ENCODE measurements around the gene LMX1A. TPM values are rescaled to one million over a fixed set of nuclear protein-coding genes. Genes with fewer than 3 reads are reported as not detected.

LMX1A gene
- polyA plus RNA-seq, 3 donors: not detected

GRCh38 chr1:165353731-165354671, 2.5 kb downstream of the LMX1A start:
- no peak overlapping the region for H3K4me2 ChIP-seq (replicated peaks; ENCODE audit: extremely low read depth, low read length, poor library complexity, severe bottlenecking)
- peaks cover 0 to 44% of the 10 kb centered on the region in 2 donors for H3K9me3 ChIP-seq (replicated peaks in 1 of 2; ENCODE audit: control insufficient read depth in 1 of 2, insufficient read depth in 1 of 2, low read length in 2 of 2)
- no peak overlapping the region for H3K9ac ChIP-seq (ENCODE audit: insufficient read depth, low read length, poor library complexity, severe bottlenecking)
- peaks cover 84 to 97% of the 10 kb centered on the region in 2 donors for H3K27me3 ChIP-seq (ENCODE audit: control insufficient read depth in 2 of 2, insufficient read depth in 2 of 2, low read length in 2 of 2)
- peak overlapping the region in 1 of 2 donors; percentile 84 for H3K4me3 Mint-ChIP-seq
- H3K27ac Mint-ChIP-seq: no peak overlapping the region
- 4% methylated on average over 22 of the region's 52 CpGs for WGBS (ENCODE audit: insufficient coverage)
- no peaks in the 10 kb centered on the region for H3K79me2 ChIP-seq (ENCODE audit: insufficient read depth, low read length)
- no peak for DNase-seq
- no peak overlapping the region for H2AFZ ChIP-seq (ENCODE audit: insufficient read depth, low read depth, low read length, poor library complexity, severe bottlenecking)
- no peaks in the 10 kb centered on the region for H4K20me1 ChIP-seq (ENCODE audit: insufficient read depth, low read length)
- no peak overlapping the region for H3K4me3 ChIP-seq (replicated peaks in 1 of 3; ENCODE audit: low read depth in 2 of 3, low read length in 3 of 3)
- no peak for TF ChIP-seq CTCF (IDR thresholded peaks at IDR 0.05)
- peaks cover 8% of the 10 kb centered on the region for H3K4me1 Mint-ChIP-seq
- H3K27me3 Mint-ChIP-seq (ENCODE audit: low read depth in 3 of 3): peaks cover 88 to 98% (median 94%) of the 10 kb centered on the region in 3 donors
- H3K27ac ChIP-seq (ENCODE audit: low read depth in 1 of 2, low read length in 2 of 2): no peak overlapping the region
- no peaks in the 10 kb centered on the region for H3K4me1 ChIP-seq (ENCODE audit: control insufficient read depth in 1 of 2, insufficient read depth in 2 of 2, low read length in 2 of 2)
- no peaks in the 10 kb centered on the region for H3K36me3 ChIP-seq (replicated peaks in 1 of 2; ENCODE audit: control insufficient read depth in 1 of 2, insufficient read depth in 2 of 2, low read length in 2 of 2)
- intact Hi-C loops (cut with micrococcal nuclease): no loop called here
- H3K36me3 Mint-ChIP-seq: no peaks in the 10 kb centered on the region
- peaks cover 0 to 17% (median 4%) of the 10 kb centered on the region in 7 donors for H3K9me3 Mint-ChIP-seq

DNA sequence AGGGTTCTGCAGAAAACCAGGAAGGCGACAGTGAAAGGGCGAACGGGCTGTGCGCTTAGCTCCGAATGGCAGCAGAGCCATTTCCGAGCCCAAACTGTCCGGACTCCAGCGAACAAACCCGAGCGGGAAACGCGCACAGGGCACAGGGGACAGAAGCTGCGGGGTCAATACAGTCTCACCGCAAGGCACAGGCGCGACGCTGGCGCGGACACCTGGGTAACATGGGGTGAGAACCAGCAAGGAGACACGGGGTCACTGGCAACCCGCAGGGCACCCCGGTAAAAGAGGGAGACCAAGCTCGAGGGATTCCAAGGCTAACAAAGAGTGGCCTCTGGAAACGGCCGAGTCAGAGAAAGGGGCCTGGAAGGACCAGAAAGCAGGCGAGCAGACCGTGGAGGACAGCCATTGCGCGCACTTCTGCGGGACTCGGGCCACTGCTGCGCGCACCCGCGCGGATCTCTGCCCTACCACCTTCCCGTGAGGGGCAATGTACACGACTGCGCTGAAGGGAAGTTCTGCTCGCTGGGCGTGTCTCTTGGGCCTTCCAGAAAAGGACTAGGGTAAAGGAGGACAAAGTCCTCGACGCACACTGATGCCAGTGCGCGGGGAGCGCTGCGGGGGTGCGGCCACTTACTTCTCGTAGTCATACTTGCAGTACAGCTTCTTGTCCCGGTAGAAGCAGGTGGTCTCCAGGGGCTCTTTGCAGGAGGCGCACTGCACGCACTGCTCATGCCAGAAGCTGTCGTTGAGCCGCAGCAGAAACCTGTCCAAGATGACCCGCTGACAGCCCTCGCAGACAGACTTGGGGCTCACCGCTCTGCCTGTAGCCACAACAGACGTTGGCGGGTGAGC, 3.8 kb downstream of the LMX1A start:
- intact Hi-C loops (cut with micrococcal nuclease): no loop called here
- H3K4me2 ChIP-seq (replicated peaks; ENCODE audit: extremely low read depth, low read length, poor library complexity, severe bottlenecking): no peak overlapping the region
- H3K9me3 ChIP-seq (replicated peaks in 1 of 2; ENCODE audit: control insufficient read depth in 1 of 2, insufficient read depth in 1 of 2, low read length in 2 of 2): peaks cover 0 to 44% of the 10 kb centered on the region in 2 donors
- Mint-ChIP-seq H3K9me3 (peaks cover 0 to 17% (median 4%) of the 10 kb centered on the region in 7 donors), H3K4me1 (peaks cover 8% of the 10 kb centered on the region), H3K27me3 (ENCODE audit: low read depth in 3 of 3) (peaks cover 90 to 98% (median 91%) of the 10 kb centered on the region in 3 donors), H3K4me3 (peak overlapping the region in 1 of 2 donors; percentile 83), H3K36me3 (no peaks in the 10 kb centered on the region), H3K27ac (no peak overlapping the region)
- no peaks in the 10 kb centered on the region for H4K20me1 ChIP-seq (ENCODE audit: insufficient read depth, low read length)
- H3K79me2 ChIP-seq (ENCODE audit: insufficient read depth, low read length): no peaks in the 10 kb centered on the region
- no peaks in the 10 kb centered on the region for H3K4me1 ChIP-seq (ENCODE audit: control insufficient read depth in 1 of 2, insufficient read depth in 2 of 2, low read length in 2 of 2)
- DNase-seq: no peak
- no peaks in the 10 kb centered on the region for H3K36me3 ChIP-seq (replicated peaks in 1 of 2; ENCODE audit: control insufficient read depth in 1 of 2, insufficient read depth in 2 of 2, low read length in 2 of 2)
- WGBS (ENCODE audit: insufficient coverage): 2% methylated on average over 59 of the region's 59 CpGs
- no peak overlapping the region for H3K4me3 ChIP-seq (replicated peaks in 1 of 3; ENCODE audit: low read depth in 2 of 3, low read length in 3 of 3)
- H3K27ac ChIP-seq (ENCODE audit: low read depth in 1 of 2, low read length in 2 of 2): no peak overlapping the region
- H3K27me3 ChIP-seq (ENCODE audit: control insufficient read depth in 2 of 2, insufficient read depth in 2 of 2, low read length in 2 of 2): peaks cover 80 to 94% of the 10 kb centered on the region in 2 donors
- H3K9ac ChIP-seq (ENCODE audit: insufficient read depth, low read length, poor library complexity, severe bottlenecking): no peak overlapping the region
- no peak for TF ChIP-seq CTCF (IDR thresholded peaks at IDR 0.05)
- no peak overlapping the region for H2AFZ ChIP-seq (ENCODE audit: insufficient read depth, low read depth, low read length, poor library complexity, severe bottlenecking)
